Transverse colon (tissue), 4 donors: ENCODE measurements around the gene RBBP7. TPM values are rescaled to one million over a fixed set of nuclear protein-coding genes. Genes with fewer than 3 reads are reported as not detected.

ENCODE experiments used
- DNase-seq: peaks from one replicate; pipeline ENCODE4 v3.0.0-alpha.2; 2019
- H3K27ac ChIP-seq, 4 donors: fragments of 200-600 bp; sonication (generic); 2 replicates each; pipeline ENCODE4 v1.5.1; 2016 to 2018; ENCODE audit warnings: inconsistent platforms in 4 of 4
- H3K27me3 ChIP-seq: fragments of 200-600 bp; sonication (generic); 2 replicates; pipeline ENCODE4 v1.5.1; 2017; ENCODE audit warnings: inconsistent platforms
- H3K36me3 ChIP-seq, 4 donors: fragments of 200-600 bp; sonication (generic); 2 replicates each; pipeline ENCODE4 v1.5.1; 2017 to 2019; ENCODE audit warnings: inconsistent platforms in 4 of 4
- H3K4me1 ChIP-seq, 4 donors: fragments of 200-600 bp; sonication (generic); 2 replicates each; pipeline ENCODE4 v1.5.1; 2017 to 2020; ENCODE audit warnings: inconsistent platforms in 4 of 4
- H3K4me3 ChIP-seq, 4 donors: fragments of 200-600 bp; sonication (generic); 1 replicate in 1 of 4; 2 replicates in 3 of 4; pipeline versions ENCODE4 v1.5.1 to v1.6.1; 2017 to 2019; ENCODE audit warnings: inconsistent platforms in 4 of 4
- H3K9me3 ChIP-seq, 2 donors: fragments of 200-600 bp; sonication (generic); 2 replicates each; pipeline ENCODE4 v1.5.1; 2017 to 2019; ENCODE audit warnings: inconsistent platforms in 2 of 2
- EP300 ChIP-seq: sonication (generic); formaldehyde crosslinking; IDR thresholded peaks from one replicate; pipeline ENCODE4 v1.6.1; 2017; ENCODE audit warnings: antibody characterized with exemption, low read depth
- POLR2A ChIP-seq: fragments of 450-650 bp; IDR thresholded peaks from one replicate; pipeline ENCODE4 v1.6.1; 2016; ENCODE audit warnings: antibody characterized with exemption, mild to moderate bottlenecking, moderate library complexity
- POLR2AphosphoS5 ChIP-seq, 3 donors: sonication (generic); formaldehyde crosslinking; IDR thresholded peaks; one replicate each; pipeline ENCODE4 v1.6.1; 2016; ENCODE audit warnings: antibody characterized with exemption in 3 of 3
- WGBS, 2 donors: methylation state at CpG; one replicate each; pipeline ENCODE4 v1.1.5; 2018; ENCODE audit warnings: low coverage in 1 of 2; 5-methylcytosine and 5-hydroxymethylcytosine counted together
- in situ Hi-C, 4 donors: fragments of 200-750 bp; cut with MboI; loops; one replicate each; pipeline versions ENCODE4 v1.15.0 to v1.15.1; 2017; ENCODE audit warnings: low sequenced_read_pairs in 3 of 4, low pct_ligation_motif_present in 1 of 4, low pct_unique_long_range_greater_than_20kb in 1 of 4
- intact Hi-C: fragments of 100-400 bp; cut with DNase I; formaldehyde crosslinking; loops from one replicate; pipeline ENCODE4 v1.15.1; 2023; ENCODE audit warnings: low total_unique reads
- total RNA-seq, 4 donors: library from RNA; depleted of rRNA; stranded (reverse); fragments of >200 nt; gene quantifications; one replicate each; pipeline ENCODE4 v1.1.0, GENCODE V29; 2016
- TF ChIP-seq, protein P1 (sequence below), 5 experiments: fragments of 200-600 bp in 3 of 5; fragments of 450-650 bp in 2 of 5; sonication (generic) in 3 of 5; IDR thresholded peaks; 1 replicate in 2 of 5; 2 replicates in 3 of 5; pipeline ENCODE4 v1.5.1; 2016 to 2017; ENCODE audit warnings: antibody characterized with exemption in 5 of 5, inconsistent platforms in 3 of 5, mild to moderate bottlenecking in 2 of 5, moderate library complexity in 1 of 5

RBBP7 gene
- total RNA-seq, 4 donors from 2014 or later, result 32.2 to 67.4 (median 55.2) TPM

- no peaks in the 10 kb centered on the region for H3K27me3 ChIP-seq
- WGBS, 2 donors, result 65 to 66% methylated on average over 2 of the region's 2 CpGs
- H3K27ac ChIP-seq, result no peak overlapping the region
- in situ Hi-C loops, result no loop called here
- no peaks in the 10 kb centered on the region for H3K4me1 ChIP-seq
- H3K9me3 ChIP-seq, result no peaks in the 10 kb centered on the region
- H3K4me3 ChIP-seq, result no peak overlapping the region
- no peak for DNase-seq
- H3K36me3 ChIP-seq, result no peaks in the 10 kb centered on the region
- TF ChIP-seq EP300 (no peak), POLR2AphosphoS5 (IDR thresholded peaks at IDR 0.05) (no peak), POLR2A (no peak)
- TF ChIP-seq, protein P1, sequence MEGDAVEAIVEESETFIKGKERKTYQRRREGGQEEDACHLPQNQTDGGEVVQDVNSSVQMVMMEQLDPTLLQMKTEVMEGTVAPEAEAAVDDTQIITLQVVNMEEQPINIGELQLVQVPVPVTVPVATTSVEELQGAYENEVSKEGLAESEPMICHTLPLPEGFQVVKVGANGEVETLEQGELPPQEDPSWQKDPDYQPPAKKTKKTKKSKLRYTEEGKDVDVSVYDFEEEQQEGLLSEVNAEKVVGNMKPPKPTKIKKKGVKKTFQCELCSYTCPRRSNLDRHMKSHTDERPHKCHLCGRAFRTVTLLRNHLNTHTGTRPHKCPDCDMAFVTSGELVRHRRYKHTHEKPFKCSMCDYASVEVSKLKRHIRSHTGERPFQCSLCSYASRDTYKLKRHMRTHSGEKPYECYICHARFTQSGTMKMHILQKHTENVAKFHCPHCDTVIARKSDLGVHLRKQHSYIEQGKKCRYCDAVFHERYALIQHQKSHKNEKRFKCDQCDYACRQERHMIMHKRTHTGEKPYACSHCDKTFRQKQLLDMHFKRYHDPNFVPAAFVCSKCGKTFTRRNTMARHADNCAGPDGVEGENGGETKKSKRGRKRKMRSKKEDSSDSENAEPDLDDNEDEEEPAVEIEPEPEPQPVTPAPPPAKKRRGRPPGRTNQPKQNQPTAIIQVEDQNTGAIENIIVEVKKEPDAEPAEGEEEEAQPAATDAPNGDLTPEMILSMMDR (IDR thresholded peaks at IDR 0.05), result no peak
- intact Hi-C loops, result no loop called here
Measured at GRCh38 chrX:16845686-16846085, 24.5 kb downstream of the RBBP7 start.

DNA sequence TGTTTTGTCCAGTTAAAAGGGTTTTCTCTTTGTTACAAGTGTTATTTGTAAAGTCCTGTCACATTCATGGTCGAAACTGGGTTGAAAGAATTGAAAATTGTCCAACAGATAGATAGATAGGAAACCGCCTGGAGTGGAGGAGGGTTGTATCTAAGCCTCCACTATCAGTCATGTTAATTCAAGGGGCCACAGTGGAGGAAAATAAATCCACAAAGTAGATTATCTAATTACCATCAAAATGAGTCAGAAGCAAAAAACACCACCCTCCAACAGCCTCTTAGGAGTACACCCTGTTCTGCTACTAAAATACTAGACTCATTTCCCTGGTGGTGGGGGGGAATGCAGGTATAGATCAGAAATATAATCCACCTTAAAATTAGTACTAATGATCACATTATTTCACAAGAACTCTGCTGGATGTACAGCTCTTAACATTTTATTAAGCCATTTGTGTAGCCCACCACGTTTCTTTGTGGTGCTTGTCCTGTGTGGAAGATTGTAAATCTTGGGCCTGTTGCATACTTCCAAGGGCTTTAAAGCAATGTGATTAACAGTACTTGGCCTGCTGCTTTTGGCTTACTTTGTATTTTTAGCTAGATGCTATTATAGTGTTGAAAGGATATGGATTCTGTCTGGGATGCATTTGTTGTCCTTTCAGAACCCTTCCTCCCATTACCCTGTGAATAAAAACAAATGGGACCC, 26.8 kb downstream of the RBBP7 start:
- Histone ChIP-seq H3K36me3 (no peaks in the 10 kb centered on the region), H3K4me3 (no peak overlapping the region), H3K27ac (peak overlapping the region in 2 of 4 donors; percentile 2 to 18), H3K9me3 (no peaks in the 10 kb centered on the region), H3K4me1 (peaks cover 0 to 4% (median 0%) of the 10 kb centered on the region in 4 donors), H3K27me3 (no peaks in the 10 kb centered on the region)
- 55 to 75% methylated on average over 2 to 3 of the region's 3 CpGs for WGBS, 2 donors
- in situ Hi-C loops, result no loop called here
- no peak for TF ChIP-seq EP300
- TF ChIP-seq POLR2AphosphoS5 (IDR thresholded peaks at IDR 0.05), result no peak
- TF ChIP-seq POLR2A, result no peak
- TF ChIP-seq, protein P1 (IDR thresholded peaks at IDR 0.05), result no peak
- no peak for DNase-seq
- intact Hi-C loops, result no loop called here

DNA sequence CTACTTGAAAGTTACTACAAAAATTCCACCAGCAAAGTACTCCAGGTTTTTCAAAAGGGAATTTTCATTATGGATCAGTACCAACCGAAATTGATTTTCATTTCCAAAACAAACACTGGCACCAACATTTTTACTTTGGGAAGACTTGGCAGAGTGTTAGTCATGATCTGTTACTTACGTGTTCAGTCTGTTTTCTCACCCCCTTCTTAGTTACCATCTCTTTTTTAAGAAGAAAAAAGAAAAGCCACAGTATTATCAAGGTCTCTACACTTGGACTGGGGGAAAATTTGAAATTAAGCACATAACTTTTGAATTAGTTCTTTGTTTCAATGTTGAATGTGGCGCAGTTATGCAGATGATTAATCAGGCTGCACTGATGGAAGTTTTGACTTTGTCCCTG, 27.5 kb downstream of the RBBP7 start:
- Histone ChIP-seq H3K27me3 (no peaks in the 10 kb centered on the region), H3K9me3 (no peaks in the 10 kb centered on the region), H3K27ac (peak overlapping the region in 2 of 4 donors; percentile 2 to 18), H3K36me3 (no peaks in the 10 kb centered on the region), H3K4me3 (no peak overlapping the region), H3K4me1 (peaks cover 0 to 4% (median 0%) of the 10 kb centered on the region in 4 donors)
- in situ Hi-C loops, result no loop called here
- TF ChIP-seq POLR2A (no peak), EP300 (no peak), POLR2AphosphoS5 (IDR thresholded peaks at IDR 0.05) (no peak)
- TF ChIP-seq, protein P1 (IDR thresholded peaks at IDR 0.05), result no peak
- intact Hi-C loops, result no loop called here
- no peak for DNase-seq
- WGBS, 2 donors, result 90 to 100% methylated on average over 1 to 3 of the region's 3 CpGs

DNA sequence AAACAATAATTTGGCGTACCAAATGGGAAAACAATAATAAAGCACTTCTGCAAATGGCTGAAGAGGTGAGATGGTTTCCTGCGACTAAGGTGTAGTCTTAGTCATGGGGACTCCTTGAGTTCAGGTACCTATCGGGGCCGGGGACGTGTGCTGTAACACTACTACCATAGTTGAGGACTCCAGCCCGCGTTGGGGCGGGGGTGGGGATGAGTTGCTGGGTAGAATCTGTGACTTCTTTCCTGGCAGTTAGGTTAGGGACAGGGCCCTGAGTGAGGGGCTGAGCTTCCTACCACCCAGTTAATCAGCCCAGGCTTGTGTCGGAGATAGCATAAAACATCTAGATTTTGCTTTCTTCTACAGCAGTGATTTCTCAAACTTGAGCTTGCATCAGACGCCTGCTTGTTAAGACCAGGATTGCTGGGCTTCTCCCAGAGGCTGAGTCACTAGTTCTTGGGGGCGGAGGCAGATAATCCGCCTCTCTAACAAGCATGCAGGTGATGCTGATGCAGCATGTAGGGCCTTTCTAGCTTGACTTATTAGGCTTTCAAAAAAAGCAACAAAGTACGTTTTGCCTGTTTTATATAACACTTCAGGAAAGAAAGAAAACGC, 30.2 kb downstream of the RBBP7 start:
- H3K27ac ChIP-seq, result peak overlapping the region in 1 of 4 donors; percentile 16
- no peak overlapping the region for H3K4me3 ChIP-seq
- H3K4me1 ChIP-seq, result peaks cover 0 to 4% (median 0%) of the 10 kb centered on the region in 4 donors
- H3K36me3 ChIP-seq, result no peaks in the 10 kb centered on the region
- intact Hi-C loops, result no loop called here
- H3K27me3 ChIP-seq, result no peaks in the 10 kb centered on the region
- 87 to 89% methylated on average over 3 to 14 of the region's 14 CpGs for WGBS, 2 donors
- no peaks in the 10 kb centered on the region for H3K9me3 ChIP-seq
- in situ Hi-C loops, result no loop called here
- TF ChIP-seq EP300 (no peak), POLR2A (no peak), POLR2AphosphoS5 (IDR thresholded peaks at IDR 0.05) (no peak)
- TF ChIP-seq, protein P1 (IDR thresholded peaks at IDR 0.05), result no peak
- DNase-seq, result no peak
